Measurements from ENCODE around the gene KIF13A. TPM values are rescaled to one million over a fixed set of nuclear protein-coding genes. Genes with fewer than 3 reads are reported as not detected.

The KIF13A gene
- total and polyA plus RNA-seq, 2 donors (not counting 3 experiments of a cell fraction or from before 2014, with no cell fraction given) = 24.9 to 65.8 TPM

DNA sequence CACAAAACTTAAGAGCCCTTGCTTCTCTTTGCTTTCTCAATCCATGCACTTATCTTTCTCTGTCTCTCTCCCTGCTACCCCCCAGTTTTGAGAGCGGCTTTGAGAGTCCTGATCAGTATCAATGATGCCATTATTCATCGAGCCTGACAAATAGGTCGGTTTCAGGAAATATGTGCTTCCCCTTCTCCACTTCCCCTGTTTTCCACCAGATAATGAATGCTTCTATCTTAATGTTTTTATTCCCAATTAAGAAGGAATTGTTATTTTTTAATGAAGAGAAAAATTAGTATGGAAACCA lies 117.7 kb downstream of the KIF13A start:
- H3K9me3 ChIP-seq (replicated peaks; ENCODE audit: control insufficient read depth, insufficient read depth, low read length) = no peaks in the 10 kb centered on the region
- H3K9me1 ChIP-seq (replicated peaks; ENCODE audit: control insufficient read depth, extremely low read depth, insufficient read depth, low read length) = no peaks in the 10 kb centered on the region
- H3K4me2 ChIP-seq (ENCODE audit: insufficient read depth, low read length) = peak overlapping the region; percentile 73
- intact Hi-C loops (cut with micrococcal nuclease) = loop anchor here (2.0 to 10.0 kb wide), 5 partner anchors 118 to 1737 kb away; partner anchors contain the start of genes KIF13A and NHLRC1
- dilution Hi-C loops (cut with MboI; ENCODE audit: extremely low pct_ligation_motif_present, low sequenced_read_pairs) = no loop called here
- peak; percentile 67 for DNase-seq (ENCODE audit: low read depth, low spot score)
- peaks cover 54% of the 10 kb centered on the region for H3K4me1 ChIP-seq (ENCODE audit: control insufficient read depth, extremely low read depth, insufficient read depth, low read length)
- H3K9ac ChIP-seq (replicated peaks; ENCODE audit: extremely low read depth, insufficient read depth, low read length) = peak overlapping the region; percentile 33
- no peak for TF ChIP-seq FOS (IDR thresholded peaks at IDR 0.05; ENCODE audit: borderline replicate concordance, insufficient read depth, low read length)
- TF ChIP-seq GATA2 (IDR thresholded peaks at IDR 0.05; ENCODE audit: insufficient read depth, insufficient read length, low read depth, low read length) = peak; percentile 91
- BruUV-seq (replicated peaks) = no TSS peak
- H3K79me2 ChIP-seq (ENCODE audit: control insufficient read depth, insufficient read depth, low read length) = no peaks in the 10 kb centered on the region
- ChIA-PET CTCF (interaction anchor here (1.1 to 1.4 kb wide), 3 partner anchors 9 to 54 kb away, joined by 3 to 4 read pairs (median 4); no protein-coding TSS in a partner anchor), POLR2A (no interaction called here)
- no peak overlapping the region for H2AFZ ChIP-seq (ENCODE audit: low read depth, low read length)
- peak overlapping the region in 1 of 3 experiments; percentile 9 for H3K4me3 ChIP-seq (replicated peaks in 1 of 3; ENCODE audit: insufficient read depth in 1 of 3, low read depth in 1 of 3, low read length in 3 of 3)
- H3K36me3 ChIP-seq (ENCODE audit: control insufficient read depth in 2 of 2, extremely low read depth in 1 of 2, insufficient read depth in 2 of 2, low read length in 2 of 2) = no peaks in the 10 kb centered on the region
- H4K20me1 ChIP-seq (replicated peaks; ENCODE audit: control insufficient read depth, extremely low read depth, insufficient read depth, low read length) = no peaks in the 10 kb centered on the region
- peak; percentile 12 for FAIRE-seq
- no peaks in the 10 kb centered on the region for H3K27me3 ChIP-seq (ENCODE audit: control insufficient read depth in 2 of 2, insufficient read depth in 2 of 2, low read length in 2 of 2)
- H3K27ac ChIP-seq (ENCODE audit: insufficient read depth, low read depth, low read length) = peak overlapping the region; percentile 68

GRCh38 chr6:17869010-17869752 lies 118.3 kb downstream of the KIF13A start:
- Histone ChIP-seq H2AFZ (ENCODE audit: low read depth, low read length) (no peak overlapping the region), H3K4me3 (replicated peaks in 1 of 3; ENCODE audit: insufficient read depth in 1 of 3, low read depth in 1 of 3, low read length in 3 of 3) (peak overlapping the region in 1 of 3 experiments; percentile 9), H4K20me1 (replicated peaks; ENCODE audit: control insufficient read depth, extremely low read depth, insufficient read depth, low read length) (no peaks in the 10 kb centered on the region), H3K27ac (ENCODE audit: insufficient read depth, low read depth, low read length) (peak overlapping the region; percentile 68), H3K4me2 (ENCODE audit: insufficient read depth, low read length) (peak overlapping the region; percentile 73), H3K9me3 (replicated peaks; ENCODE audit: control insufficient read depth, insufficient read depth, low read length) (no peaks in the 10 kb centered on the region), H3K4me1 (ENCODE audit: control insufficient read depth, extremely low read depth, insufficient read depth, low read length) (peaks cover 59% of the 10 kb centered on the region), H3K27me3 (ENCODE audit: control insufficient read depth in 2 of 2, insufficient read depth in 2 of 2, low read length in 2 of 2) (no peaks in the 10 kb centered on the region), H3K9ac (replicated peaks; ENCODE audit: extremely low read depth, insufficient read depth, low read length) (peak overlapping the region; percentile 33), H3K36me3 (ENCODE audit: control insufficient read depth in 2 of 2, extremely low read depth in 1 of 2, insufficient read depth in 2 of 2, low read length in 2 of 2) (no peaks in the 10 kb centered on the region), H3K79me2 (ENCODE audit: control insufficient read depth, insufficient read depth, low read length) (no peaks in the 10 kb centered on the region), H3K9me1 (replicated peaks; ENCODE audit: control insufficient read depth, extremely low read depth, insufficient read depth, low read length) (no peaks in the 10 kb centered on the region)
- no TSS peak for BruUV-seq (replicated peaks)
- DNase-seq (ENCODE audit: low read depth, low spot score) (peak; percentile 77), FAIRE-seq (no peak)
- ChIA-PET CTCF (interaction anchor here (1.1 to 1.4 kb wide), 3 partner anchors 10 to 54 kb away, joined by 3 to 4 read pairs (median 4); no protein-coding TSS in a partner anchor), POLR2A (no interaction called here)
- dilution Hi-C loops (cut with MboI; ENCODE audit: extremely low pct_ligation_motif_present, low sequenced_read_pairs) (no loop called here), intact Hi-C loops (cut with micrococcal nuclease) (loop anchor here (2.0 to 10.0 kb wide), 5 partner anchors 118 to 1737 kb away; partner anchors contain the start of genes KIF13A and NHLRC1)
- TF ChIP-seq EZH2 (IDR thresholded peaks at IDR 0.05; ENCODE audit: borderline replicate concordance, low read depth, low read length, severe bottlenecking) (no peak), POLR2AphosphoS5 (IDR thresholded peaks at IDR 0.05; ENCODE audit: insufficient read depth, low read depth, low read length) (no peak), JUN (IDR thresholded peaks at IDR 0.05; ENCODE audit: borderline replicate concordance, insufficient read depth, insufficient read length, low read depth) (no peak), MYC (IDR thresholded peaks at IDR 0.05; ENCODE audit: low read depth, low read length) (no peak), POLR2A (IDR thresholded peaks at IDR 0.05; ENCODE audit: low read depth, low read length) (no peak), MAX (IDR thresholded peaks at IDR 0.05; ENCODE audit: insufficient read depth, insufficient read length) (no peak), FOS (IDR thresholded peaks at IDR 0.05; ENCODE audit: borderline replicate concordance, insufficient read depth, low read length) (no peak)

Measured in endothelial cell of umbilical vein (primary cell).